22Rv1 (cell line): Measurements from ENCODE around the gene ATE1.

Experiments used
- CTCF ChIP-seq: fragments of 450-650 bp; IDR thresholded peaks from 2 replicates; pipeline ENCODE4 v1.5.1; 2017; ENCODE audit warnings: mild to moderate bottlenecking
- ZFX ChIP-seq: fragments of 450-650 bp; IDR thresholded peaks from 2 replicates; pipeline ENCODE4 v1.6.1; 2017; ENCODE audit warnings: antibody characterized with exemption, borderline replicate concordance

- TF ChIP-seq CTCF, result no peak
- TF ChIP-seq ZFX, result no peak
Observed at GRCh38 chr10:121965996-121966395, 38.2 kb upstream of the ATE1 start.
